ENCODE results near the gene PLXNA4. TPM values are rescaled to one million over a fixed set of nuclear protein-coding genes. Genes with fewer than 3 reads are reported as not detected.

The PLXNA4 gene
- total RNA-seq, 1 experiment from 2014 or later, result 0.81 TPM

- H3K27ac Mint-ChIP-seq, result no peak overlapping the region
- no peaks in the 10 kb centered on the region for H3K9me3 Mint-ChIP-seq
- no peak for DNase-seq (ENCODE audit: low spot score)
- ChIA-PET POLR2A (no interaction called here), CTCF (interaction anchor here (1.2 kb wide), 2 partner anchors 86 to 176 kb away, joined by 3 to 4 read pairs; no protein-coding TSS in a partner anchor)
- peaks cover 30% of the 10 kb centered on the region for H3K4me1 Mint-ChIP-seq
- H3K36me3 Mint-ChIP-seq, result no peaks in the 10 kb centered on the region
- ATAC-seq, result no peak
- no peak overlapping the region for H3K4me3 Mint-ChIP-seq
- H3K27me3 Mint-ChIP-seq (ENCODE audit: low read depth), result no peaks in the 10 kb centered on the region
- no peak for TF ChIP-seq USF2 (CRISPR knock-in tag; IDR thresholded peaks at IDR 0.05)
- TF ChIP-seq JAZF1 (CRISPR knock-in tag; IDR thresholded peaks at IDR 0.05), result no peak
- no peak for TF ChIP-seq HMGXB4 (CRISPR knock-in tag; IDR thresholded peaks at IDR 0.05)
- no peak for TF ChIP-seq ZNF512 (CRISPR knock-in tag; IDR thresholded peaks at IDR 0.05; ENCODE audit: borderline replicate concordance)
- no peak for TF ChIP-seq JUN (CRISPR knock-in tag; IDR thresholded peaks at IDR 0.05)
- no peak for TF ChIP-seq MYBL2 (CRISPR knock-in tag; IDR thresholded peaks at IDR 0.05)
- TF ChIP-seq ZSCAN18 (CRISPR knock-in tag; IDR thresholded peaks at IDR 0.05), result no peak
- no peak for TF ChIP-seq MXD4 (CRISPR knock-in tag; IDR thresholded peaks at IDR 0.05; ENCODE audit: borderline replicate concordance)
- no peak for TF ChIP-seq PRDM15 (CRISPR knock-in tag; IDR thresholded peaks at IDR 0.05)
- no peak for TF ChIP-seq CTCF (IDR thresholded peaks at IDR 0.05)
- no peak for TF ChIP-seq ZBTB43 (CRISPR knock-in tag; IDR thresholded peaks at IDR 0.05)
- TF ChIP-seq TEAD1 (CRISPR knock-in tag; IDR thresholded peaks at IDR 0.05), result no peak
- no peak for TF ChIP-seq NR2C2 (CRISPR knock-in tag; IDR thresholded peaks at IDR 0.05)
- TF ChIP-seq ZNF317 (CRISPR knock-in tag; IDR thresholded peaks at IDR 0.05; ENCODE audit: borderline replicate concordance, low read depth), result no peak
- no peak for TF ChIP-seq KAT7 (CRISPR knock-in tag; IDR thresholded peaks at IDR 0.05; ENCODE audit: borderline replicate concordance)
- no peak for TF ChIP-seq ZNF219 (CRISPR knock-in tag; IDR thresholded peaks at IDR 0.05; ENCODE audit: borderline replicate concordance)
- TF ChIP-seq PREB (CRISPR knock-in tag; IDR thresholded peaks at IDR 0.05; ENCODE audit: borderline replicate concordance), result no peak
- TF ChIP-seq GTF2I (CRISPR knock-in tag; conservative IDR thresholded peaks at IDR 0.05), result no peak
- no peak for TF ChIP-seq ZNF232 (CRISPR knock-in tag; IDR thresholded peaks at IDR 0.05)
- TF ChIP-seq SP1 (CRISPR knock-in tag; conservative IDR thresholded peaks at IDR 0.05), result no peak
Measured at GRCh38 chr7:132404261-132404660, 172.0 kb downstream of the PLXNA4 start.

All from WTC11 (cell line).